Activated CD8-positive, alpha-beta memory T cell treated with anti-CD3 and anti-CD28 coated beads, Interleukin-2, amount 50 U/mL, for 24 hours (primary cell): ENCODE results near the gene VMAC.
"Not testable (repeated sequence)": the region's sequence is repeated elsewhere in the genome, so short reads cannot be mapped to it uniquely, and the experiment has no call there.

Source experiments
- DNase-seq: peaks from one replicate; pipeline ENCODE4 v3.0.0-alpha.2; 2020; ENCODE audit errors: extremely low read depth

VMAC gene, protein sequence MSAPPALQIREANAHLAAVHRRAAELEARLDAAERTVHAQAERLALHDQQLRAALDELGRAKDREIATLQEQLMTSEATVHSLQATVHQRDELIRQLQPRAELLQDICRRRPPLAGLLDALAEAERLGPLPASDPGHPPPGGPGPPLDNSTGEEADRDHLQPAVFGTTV

GRCh38 chr19:5904352-5905113 lies at the start of gene VMAC:
Gene VMAC, plus strand, starts transcription at chr19:5904872. Its CDS starts 19 bp downstream, at chr19:5904891.
- DNase-seq, result peak; percentile 100

DNA sequence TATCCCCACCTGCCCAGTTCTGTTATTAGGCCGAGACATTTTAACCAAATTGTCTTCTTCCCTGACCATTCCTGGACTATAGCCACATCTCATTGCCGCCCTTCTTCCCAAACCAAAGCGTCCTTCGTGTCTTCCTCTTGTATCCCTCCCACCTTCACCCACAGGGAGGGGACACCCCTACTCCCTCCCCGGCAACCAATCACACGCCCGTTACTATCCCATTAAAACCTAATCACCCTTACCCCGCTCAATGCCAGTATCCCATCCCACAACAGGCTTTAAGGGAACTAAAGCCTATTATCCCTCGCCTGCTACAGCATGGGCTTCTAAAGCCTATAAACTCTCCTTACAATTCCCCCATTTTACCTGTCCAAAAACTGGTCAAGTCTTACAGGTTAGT lies 49.5 kb upstream of the VMAC start:
- not testable (repeated sequence) for DNase-seq

- DNase-seq, result no peak
Measured at GRCh38 chr19:5857203-5858081, 47.2 kb upstream of the VMAC start.

DNA sequence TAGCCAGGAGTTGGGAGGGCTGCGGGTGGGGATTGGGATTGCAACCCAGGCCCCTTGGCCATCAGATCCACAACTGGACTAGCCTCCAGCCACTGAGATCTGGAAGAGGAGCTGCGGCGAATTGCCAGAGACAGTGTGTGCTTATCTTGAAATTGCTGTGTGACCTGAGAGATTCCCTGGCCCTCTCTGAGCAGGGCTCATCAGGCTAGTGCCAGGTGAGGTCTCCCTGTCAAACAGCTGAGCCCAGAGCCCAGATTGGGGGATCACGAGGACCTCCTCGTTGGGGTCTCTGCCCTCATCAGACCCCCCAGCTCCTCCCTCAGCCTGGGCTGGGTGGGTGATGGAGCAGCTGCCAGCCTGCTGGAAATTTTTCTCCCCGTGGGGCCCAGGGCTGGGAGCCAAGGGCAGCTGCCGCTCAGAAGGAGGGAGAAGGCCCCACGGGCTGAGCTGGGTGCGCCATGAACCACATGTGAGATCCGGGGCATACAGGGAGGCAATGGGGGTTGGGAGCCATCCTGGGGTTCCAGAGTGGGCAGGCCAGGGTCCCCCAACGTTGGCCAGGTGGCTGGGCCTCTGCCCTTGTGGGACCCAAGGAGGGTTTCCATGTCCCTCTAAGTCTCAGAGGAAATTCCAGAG lies 41.5 kb upstream of the VMAC start:
- no peak for DNase-seq

- no peak for DNase-seq
Measured at GRCh38 chr19:5864013-5864720, 40.5 kb upstream of the VMAC start.

- no peak for DNase-seq
Measured at GRCh38 chr19:5864725-5865486, 39.8 kb upstream of the VMAC start.

GRCh38 chr19:5865772-5866171 lies 38.9 kb upstream of the VMAC start:
- DNase-seq, result no peak

DNA sequence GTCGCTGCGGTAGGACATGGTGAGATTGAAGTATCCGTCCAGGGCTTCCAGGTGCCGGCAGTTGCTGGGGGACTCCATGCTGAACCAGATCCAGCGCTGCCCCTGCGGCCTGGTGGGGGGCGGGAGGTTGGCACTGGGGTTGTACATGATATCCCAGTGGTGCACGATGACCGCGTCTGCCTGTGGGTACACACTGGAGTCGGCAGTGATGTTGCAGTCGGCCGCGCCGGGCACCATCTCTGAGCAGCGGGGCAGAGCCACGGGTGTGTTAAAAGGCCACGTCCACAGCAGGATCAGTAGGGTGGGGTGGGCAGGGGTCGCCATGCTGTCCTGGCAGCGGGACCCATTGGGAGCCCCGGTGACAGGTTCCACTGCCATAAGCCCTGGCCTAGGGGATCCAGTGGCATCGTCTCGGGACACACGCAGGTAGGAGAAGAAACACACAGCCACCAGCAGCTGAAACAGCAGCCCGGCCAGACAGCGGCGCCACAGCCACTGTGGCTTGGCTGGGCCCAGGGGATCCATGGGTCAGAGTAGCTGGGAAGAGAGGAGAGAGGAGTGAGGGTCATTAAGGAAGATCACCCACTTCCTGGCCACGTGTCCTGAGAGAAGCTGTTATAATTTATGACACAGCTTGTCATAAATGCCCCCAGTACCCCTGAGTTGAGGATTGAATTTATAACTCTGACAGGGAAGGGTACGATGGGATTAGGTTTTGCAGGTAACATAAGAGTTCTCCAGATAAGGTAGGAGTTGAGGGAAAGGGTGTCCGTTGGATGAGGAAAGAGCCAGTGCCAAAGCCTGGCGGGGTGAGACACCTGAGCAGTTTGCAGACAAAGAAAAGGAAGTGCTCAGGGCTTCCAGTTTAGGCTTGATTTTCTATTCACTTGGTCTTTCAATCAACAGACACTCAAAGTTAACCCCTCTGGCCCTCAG lies 37.2 kb upstream of the VMAC start:
- DNase-seq, result no peak

- no peak for DNase-seq
Measured at GRCh38 chr19:5870986-5871394, 33.7 kb upstream of the VMAC start.

DNA sequence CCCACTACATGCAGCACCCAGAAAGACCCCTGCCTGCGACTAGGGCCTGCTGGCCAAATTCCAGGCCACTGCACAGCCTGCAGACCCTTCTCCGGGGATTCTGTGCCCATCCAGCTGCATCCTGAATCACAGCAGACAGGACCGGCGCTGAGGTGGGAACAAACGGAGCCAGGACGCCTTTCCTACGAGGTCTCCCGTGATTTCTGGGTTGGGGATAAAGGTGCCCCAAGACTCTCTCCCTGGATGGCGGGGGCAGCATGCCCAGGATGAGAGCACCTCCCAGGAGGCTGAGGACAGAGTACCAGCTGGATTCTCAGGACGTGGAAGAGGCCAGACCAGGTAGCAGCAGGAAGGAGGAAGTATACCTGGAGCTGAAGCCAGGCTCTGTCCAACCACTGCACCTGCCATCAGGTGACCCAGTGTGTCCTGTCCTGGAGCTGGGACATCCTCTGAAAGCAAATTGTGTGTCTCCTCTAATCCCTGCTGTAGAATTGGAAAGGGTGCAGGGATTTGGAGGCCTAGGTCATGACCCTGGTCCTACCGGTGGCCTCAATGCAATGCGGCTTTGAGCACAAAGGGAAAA lies 31.0 kb upstream of the VMAC start:
- no peak for DNase-seq

- DNase-seq, result not testable (repeated sequence)
Measured at GRCh38 chr19:5874496-5874895, 30.2 kb upstream of the VMAC start.

- DNase-seq, result no peak
Measured at GRCh38 chr19:5877427-5877826, 27.2 kb upstream of the VMAC start.

DNA sequence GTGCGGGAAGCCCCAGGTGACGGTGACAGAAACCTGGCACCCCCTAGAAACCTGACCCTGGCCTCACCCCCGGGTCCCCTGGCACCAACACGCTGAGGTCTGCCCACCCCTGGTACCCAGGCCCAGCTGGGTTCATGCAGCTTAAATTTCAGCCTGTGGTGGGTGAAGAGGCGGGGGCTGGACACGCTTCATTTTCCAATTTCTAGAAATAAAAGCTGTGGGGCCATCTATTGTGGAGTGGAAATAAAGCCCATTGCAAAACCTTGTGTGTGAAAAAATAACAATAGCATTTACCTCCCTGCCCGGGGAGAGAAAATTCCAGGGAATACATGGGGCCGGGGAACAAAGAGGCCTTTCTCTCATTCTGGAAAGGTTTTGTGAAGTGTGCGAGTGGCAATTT lies 26.8 kb upstream of the VMAC start:
- DNase-seq, result no peak

- no peak for DNase-seq
Measured at GRCh38 chr19:5880196-5880595, 24.5 kb upstream of the VMAC start.

GRCh38 chr19:5880604-5881078 lies 24.0 kb upstream of the VMAC start:
- DNase-seq, result no peak

- DNase-seq, result no peak
Measured at GRCh38 chr19:5881543-5882299, 23.0 kb upstream of the VMAC start.

GRCh38 chr19:5882421-5882968 lies 22.2 kb upstream of the VMAC start:
- DNase-seq, result no peak
